NCI-H1436 (cell line): ENCODE measurements around the gene CDKAL1.
A peak's percentile ranks its signal among the peaks of the same experiment; 100 is the strongest.
"Not testable (repeated sequence)": the region's sequence is repeated elsewhere in the genome, so short reads cannot be mapped to it uniquely, and the experiment has no call there.

Experiments used
- DNase-seq: peaks from one replicate; lab custom pipeline; 2025; lab: John Stamatoyannopoulos, UW

The CDKAL1 gene

DNA sequence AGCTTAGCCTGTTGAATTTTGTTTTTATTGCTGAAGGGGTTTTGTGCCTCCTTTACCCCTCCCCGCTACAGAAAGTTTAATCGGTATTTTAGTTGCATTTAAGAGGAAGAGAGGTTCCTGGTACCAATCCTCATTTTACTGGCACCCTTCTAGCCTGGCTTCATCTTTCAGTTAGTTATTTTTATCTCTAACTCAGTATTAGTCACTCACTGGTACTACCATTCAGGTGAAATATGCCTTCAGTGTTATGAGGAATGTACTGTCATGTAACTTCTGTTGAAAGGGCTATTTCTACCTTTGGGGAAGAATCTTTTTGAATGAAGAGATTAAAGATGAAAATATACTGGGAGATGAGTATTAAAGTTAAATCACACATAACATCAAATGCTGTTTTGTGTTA is 211.8 kb downstream of the CDKAL1 start:
- no peak for DNase-seq

DNA sequence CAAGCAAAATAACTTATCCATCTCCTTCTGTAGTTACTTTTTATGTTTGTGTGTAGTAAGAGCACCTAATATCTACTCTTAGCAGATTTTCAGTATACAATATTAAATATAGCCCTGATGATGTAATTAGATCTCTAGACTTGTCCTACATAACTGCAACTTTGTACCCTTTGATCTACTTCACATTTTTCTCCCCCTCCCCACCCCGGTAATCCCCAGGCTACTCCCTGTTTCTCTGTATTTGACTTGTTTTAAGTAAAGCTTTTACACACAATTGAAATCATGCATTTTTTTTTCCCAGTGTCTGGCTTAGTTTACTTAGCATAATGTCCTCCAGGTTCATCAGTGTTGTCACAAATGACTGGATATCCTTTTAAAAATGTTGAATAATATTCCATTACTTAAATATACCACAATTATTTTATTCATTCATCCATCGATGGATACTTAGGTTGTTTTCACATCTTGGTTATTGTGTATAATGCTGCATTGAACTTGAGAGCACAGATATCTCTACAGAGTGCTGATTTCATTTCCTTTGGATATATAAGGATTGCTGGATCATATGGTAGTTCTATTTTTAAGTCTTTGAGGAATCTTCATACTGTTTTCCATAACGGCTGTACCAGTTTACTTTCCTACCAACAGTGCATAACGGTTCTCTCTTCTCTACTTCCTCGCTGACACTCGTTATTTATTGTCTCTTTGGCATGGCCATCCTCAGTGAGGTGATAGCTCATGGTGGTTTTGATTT is 212.7 kb downstream of the CDKAL1 start:
- no peak for DNase-seq

DNA sequence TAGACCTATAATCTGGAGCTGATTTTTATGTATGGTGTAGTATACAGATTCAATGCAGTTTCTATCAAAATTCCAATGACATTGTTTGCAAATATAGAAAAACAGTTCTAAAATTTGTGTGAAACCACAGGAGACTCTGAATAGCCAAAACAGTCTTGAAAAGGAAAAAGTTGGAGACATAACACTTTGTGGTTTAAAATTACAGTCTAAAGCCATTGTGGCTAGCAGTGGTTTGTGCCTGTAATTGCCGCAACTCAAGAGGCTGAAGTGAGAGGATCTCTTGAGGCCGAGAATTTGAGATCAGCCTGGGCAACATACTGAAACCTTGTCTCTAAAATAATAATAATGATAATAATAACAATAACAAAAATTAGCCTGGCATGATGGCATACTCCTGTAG is 213.7 kb downstream of the CDKAL1 start:
- DNase-seq, result no peak

DNA sequence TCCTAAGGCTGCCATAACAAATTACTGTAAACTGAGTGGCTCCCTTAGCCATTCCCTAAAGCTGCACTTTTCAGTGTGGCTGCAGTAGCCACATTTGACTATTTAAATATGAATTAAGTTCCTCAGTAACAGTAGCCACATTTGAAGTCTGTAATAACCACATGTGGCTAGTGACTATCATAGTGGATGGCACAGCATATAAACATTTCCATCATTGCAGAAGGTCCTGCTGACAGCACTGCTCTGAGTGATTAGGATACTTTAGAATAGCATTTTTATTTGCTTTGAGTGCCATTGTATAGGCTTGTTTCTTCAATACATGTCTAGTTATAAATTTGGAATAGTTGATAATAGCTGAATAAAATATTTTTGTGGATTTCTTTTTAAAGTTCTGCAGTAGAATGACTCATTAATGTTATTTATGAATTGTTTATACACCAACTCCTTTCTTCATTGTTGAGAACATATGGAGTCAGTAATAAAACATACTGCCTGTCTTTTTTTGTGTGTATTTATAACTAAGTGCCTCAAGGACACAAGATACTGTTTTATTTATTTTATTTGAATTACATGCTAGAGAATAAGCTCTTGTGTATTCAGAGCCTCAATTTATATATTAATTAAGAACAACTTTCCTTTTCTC is 217.2 kb downstream of the CDKAL1 start:
- no peak for DNase-seq

DNA sequence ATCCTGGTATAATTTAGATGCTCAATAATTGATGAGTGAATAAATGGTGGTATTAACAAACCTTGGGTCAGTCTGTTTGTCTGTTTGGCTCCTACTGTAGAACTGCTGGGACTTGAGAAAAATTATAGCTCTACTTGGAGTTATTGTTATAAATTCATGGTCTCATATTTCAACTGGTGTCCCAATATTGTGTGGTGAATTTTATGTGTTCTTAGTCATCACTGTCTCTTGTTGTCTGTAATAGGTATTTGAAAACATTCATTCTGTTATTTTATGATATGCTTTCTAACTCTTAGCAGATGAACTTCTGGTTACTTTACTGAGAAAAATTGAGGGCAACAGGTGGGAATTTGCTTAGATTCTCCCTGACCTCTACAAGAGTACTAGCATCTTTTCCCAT is 221.4 kb downstream of the CDKAL1 start:
- DNase-seq, result no peak

DNA sequence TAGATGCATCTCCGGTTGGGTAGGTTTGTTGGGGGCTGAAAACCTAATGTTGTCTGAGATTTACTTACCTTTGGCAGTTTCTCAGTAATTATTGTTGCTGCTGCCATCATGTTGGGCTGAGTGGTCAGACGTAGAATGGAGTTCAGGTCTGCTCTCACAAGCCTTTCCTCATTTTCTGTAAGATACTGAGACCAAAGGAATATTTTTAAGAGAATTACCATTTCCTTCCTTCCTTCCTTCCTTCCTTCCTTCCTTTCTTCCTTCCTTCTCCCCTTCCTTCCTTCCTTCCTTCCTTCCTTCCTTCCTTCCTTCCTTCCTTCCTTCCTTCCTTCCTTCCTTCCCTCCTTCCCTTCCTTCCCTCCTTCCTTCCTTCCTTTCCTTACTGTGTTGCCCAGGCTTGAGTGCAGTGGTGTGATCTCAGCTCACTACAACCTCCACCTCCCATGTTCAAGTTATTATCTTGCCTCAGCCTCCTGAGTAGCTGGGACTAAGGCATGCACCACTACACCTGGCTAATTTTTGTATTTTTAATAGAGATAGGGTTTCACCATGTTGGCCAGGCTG is 222.4 kb downstream of the CDKAL1 start:
- DNase-seq, result not testable (repeated sequence)

DNA sequence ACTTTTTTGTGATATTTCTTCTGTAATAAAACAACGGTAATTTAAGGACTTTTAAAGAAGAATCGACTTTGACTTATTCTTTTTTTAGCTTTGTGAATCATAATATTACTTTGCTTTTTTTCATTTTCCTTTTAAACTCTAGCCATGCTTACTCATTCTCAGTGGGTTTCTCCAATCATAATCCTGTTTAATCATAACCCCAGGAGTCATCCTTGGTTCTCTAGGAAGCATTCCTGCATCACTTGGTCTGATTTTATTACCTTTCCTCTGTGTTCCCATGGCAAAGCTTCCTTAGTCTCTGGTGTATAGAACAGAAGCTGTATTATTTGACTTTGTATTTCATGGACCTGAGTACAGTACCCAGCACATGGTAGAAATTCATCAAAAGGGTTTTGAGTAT is 223.5 kb downstream of the CDKAL1 start:
- no peak for DNase-seq

DNA sequence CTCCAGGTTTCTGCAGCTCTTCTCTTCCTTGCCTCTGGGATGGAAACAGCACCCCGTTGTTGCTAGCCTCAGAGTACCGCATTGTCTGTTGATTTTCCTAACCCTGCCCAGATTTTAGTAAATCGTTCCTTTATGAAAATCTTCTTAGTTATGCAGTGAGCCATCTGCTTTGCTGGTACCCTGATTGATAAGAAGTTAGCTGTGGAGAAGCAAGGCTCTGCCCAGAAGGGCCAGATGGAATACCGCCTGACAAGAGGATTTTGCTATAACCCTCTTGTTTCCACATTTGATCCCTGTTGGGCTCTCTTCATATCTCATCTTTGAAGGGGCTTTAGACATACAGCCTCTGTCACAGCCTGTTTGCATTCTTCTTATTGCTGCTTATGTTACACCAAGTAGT is 229.0 kb downstream of the CDKAL1 start:
- no peak for DNase-seq

DNA sequence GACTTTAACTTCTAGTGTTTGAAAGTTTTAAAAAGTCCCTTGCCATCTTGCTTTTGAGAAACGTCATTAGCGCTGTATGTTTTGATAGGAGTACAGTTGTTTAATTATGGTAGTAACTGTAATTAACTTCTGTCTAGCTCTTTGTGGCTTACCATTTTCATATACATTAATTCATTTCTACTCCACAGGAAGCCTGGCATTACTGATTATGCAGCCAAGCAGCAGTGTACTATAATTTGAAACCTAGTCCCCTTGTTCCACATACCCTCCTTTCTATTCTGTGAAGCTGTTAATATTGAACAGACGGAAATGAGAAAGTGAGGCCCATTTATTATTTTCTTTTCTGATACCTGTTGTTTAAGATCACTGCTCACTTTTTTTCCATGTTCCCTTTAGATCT is 235.4 kb downstream of the CDKAL1 start:
- no peak for DNase-seq

DNA sequence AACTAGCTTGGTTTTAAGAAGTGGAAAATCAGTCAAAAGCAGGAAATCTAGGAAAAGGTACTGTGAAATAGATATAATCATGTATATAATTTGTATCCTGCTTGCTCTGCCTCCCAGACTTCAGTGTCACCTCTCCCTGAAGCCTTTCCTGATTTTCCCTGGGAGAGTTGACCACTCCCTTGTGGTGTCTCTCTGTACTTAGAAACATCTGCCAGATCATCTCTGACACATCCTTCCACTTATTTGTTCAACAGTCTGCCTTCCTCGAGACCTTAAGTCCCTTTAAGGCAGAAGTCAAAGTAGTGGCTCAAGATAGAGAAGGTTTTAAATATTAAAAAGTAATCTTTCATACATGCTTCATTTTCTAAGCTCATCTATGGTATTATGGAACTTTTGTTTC is 236.5 kb downstream of the CDKAL1 start:
- DNase-seq, result no peak

DNA sequence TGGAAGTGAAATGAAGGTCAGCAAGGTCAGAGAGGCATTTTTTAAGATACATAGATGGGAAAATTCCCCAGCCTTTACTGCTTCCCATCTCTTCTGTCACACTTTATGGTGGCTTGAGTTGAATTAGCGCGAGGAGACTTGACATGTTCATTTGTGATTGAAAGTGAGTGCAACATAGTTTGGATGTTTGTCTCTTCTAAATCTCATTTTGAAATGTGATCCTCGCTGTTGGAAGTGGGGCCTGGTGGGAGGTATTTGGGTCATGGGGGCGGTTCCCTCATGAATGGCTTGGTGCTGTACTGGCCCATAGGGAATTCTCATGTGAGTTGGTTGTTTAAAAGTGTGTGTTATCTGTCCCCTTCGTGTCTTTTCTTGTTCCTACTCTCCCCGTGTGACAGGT is 237.2 kb downstream of the CDKAL1 start:
- no peak for DNase-seq

DNA sequence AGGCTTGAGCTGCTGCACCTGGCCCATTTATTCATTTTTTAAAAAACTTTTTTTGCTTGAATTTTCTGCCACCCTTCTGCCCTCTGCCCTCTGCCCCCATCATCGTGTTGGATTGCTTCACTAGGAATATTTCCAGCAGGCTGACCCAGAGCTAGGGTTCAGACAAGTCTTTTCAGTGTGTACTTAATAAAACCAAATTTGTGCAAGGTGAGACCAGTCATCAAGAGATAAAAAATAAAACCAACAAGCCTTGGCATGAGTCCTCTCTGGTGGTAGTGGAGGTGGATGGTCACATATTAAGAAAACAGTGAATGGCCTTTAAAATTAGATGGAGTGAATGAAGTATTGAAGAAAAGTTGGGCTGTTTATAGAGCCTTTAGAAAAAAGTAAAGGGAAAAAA is 239.6 kb downstream of the CDKAL1 start:
- no peak for DNase-seq

DNA sequence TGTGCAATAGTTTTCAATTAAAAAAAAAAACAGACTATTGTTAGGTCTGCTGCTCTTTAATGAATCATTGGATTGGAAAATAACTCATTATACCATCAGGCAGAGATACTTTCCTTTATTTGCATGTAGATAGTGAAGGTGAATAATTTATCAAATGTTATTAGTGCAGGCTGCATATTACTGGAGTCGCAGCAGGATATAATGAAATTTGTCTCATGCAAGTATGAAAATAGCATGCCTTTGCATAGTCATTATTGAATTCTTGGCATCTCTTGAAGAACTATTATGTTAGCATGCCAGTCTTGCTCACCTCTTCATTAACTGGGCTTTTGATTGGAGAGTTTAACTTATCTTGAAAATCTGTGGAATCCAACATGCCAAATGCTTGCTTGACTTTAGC is 241.7 kb downstream of the CDKAL1 start:
- no peak for DNase-seq

DNA sequence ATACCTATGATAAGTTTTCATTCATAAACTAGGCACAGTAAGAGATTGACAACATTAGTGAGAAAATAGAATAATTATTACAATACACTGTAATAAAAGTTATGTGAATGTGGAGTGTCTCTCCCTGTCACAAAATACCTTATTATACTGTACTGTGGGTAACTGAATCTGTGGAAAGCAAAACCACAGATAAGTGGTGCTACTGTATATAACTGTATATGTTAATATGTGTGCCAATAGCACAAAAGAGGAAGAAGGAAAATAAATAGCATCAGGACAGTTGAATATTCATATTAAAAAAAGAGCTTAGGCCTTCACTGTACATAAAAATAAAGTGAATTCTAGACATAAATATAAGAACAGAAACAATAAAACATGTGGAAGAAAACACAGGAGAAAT is 243.5 kb downstream of the CDKAL1 start:
- DNase-seq, result no peak

DNA sequence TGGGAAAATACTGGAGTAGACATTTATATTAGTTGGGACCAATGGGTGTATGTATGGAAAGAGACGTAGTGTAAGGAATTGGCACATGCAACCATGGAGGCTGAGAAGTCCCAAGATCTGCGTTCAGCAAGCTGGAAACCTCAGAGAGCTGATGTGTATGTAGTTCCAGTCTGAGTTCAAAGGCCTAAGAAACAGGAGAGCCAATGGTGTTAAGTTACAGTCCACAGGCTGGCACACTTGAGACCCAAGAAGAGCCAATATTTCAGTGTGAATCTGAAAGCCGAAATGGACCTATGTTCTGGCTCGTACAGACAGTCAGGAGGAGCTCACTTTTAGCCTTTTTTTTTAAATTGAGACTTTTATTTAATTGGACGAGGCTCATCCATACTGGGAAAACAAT is 244.2 kb downstream of the CDKAL1 start:
- DNase-seq, result no peak

DNA sequence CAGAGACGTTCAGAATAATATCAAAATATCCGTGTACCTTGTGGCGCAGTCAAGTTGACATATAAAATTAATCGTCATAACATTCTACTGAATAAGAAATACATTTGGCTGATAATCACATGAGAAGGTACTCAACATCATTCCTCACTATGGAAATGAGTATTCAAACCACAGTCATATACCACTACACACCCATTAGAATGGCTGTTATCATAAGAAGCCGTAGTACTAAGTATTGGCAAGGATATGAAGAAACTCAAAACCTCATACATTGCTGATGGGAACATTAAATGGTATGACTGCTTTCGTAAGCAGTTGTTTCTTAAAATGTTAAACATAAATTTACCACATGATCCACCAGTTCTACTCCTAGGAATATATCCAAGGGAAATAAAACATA is 244.7 kb downstream of the CDKAL1 start:
- no peak for DNase-seq

DNA sequence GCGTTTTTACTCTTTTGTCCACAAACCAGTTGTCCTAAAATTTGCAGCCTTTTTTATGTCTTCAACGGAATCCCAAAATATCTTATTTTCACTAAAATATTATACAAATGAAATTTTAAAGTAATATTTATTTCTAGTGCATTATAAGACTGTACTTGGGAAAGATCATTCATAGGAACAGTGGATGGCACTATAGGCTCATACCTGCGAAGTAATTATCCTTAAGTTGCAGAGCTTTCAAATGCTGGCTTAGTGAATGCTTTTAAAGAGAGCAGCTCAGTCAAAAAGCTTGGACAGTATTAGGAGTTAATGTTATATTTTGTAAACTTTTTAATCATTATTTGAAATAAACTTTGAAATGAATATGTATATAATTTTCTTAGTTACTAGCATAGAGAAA is 254.9 kb downstream of the CDKAL1 start:
- DNase-seq, result peak; percentile 37

DNA sequence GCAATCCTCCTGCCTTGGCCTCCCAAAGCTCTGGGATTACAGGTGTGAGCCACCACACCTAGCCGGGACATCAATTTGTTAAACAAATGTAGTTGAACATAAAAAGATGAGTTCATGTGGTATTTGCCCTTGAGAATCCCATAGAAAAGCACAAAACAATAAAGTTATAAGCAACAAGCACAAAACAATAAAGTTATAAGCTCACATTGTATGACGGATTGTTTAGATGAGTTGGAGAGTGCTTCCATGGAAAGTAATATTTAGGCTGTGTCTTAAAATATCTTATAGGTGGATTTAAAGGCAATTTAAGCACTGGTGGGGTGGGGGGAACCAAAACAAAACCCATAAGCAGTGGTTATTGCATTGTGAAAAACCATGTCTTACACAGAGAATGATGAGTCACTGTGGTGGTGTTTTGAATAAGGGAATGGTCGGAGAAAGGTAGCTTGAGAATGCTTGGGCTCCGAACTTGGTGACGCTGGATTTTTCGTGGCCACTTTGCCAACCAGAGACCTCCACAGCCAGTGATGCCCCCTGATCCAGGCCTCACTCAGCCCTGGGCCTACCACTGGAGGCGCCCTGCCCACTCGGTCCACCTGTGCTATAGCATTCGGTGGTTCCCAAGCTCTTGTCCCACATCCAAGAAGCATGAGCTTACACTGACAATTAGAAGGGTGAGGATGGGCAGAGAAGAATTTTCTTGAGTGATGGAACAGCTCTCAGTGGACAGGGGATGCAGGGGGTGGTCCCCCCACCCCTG is 256.0 kb downstream of the CDKAL1 start:
- no peak for DNase-seq

DNA sequence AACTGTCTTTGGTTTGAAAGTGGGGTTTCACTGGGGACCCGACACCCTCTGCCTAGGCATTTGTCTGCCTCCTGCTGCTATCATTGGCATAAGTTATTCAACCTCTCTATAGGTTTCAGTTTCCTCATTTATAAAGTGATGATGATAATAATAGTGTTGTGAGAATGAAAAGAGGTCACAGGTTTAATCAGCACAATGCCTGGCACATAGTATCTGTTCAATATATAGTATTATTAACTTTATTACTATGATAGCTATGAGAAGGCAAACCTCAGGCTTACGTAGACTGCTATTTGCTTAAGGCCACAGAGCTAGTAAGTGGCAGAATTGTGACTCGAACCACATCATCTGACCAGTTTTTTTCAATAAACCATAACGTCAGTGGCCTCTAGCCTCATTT is 256.8 kb downstream of the CDKAL1 start:
- DNase-seq, result no peak

DNA sequence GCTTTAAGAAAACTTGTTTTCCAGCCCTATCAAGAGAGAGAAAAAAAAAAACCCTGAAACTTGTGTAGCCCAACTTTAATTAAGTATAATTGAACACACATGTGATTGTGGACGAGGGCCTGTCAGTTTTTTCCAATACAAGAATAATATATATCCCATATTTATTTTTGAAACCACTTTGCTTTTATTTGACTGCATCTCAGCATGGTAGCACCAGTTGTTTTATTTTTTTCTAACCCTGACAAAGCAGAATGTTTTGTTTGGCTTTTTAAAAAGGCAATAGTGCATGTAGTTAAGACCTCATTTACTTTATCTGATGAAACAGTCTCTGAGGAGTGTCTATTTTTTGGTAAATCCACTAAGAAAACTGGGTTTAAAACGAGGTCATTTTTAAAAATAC is 257.7 kb downstream of the CDKAL1 start:
- DNase-seq, result no peak

DNA sequence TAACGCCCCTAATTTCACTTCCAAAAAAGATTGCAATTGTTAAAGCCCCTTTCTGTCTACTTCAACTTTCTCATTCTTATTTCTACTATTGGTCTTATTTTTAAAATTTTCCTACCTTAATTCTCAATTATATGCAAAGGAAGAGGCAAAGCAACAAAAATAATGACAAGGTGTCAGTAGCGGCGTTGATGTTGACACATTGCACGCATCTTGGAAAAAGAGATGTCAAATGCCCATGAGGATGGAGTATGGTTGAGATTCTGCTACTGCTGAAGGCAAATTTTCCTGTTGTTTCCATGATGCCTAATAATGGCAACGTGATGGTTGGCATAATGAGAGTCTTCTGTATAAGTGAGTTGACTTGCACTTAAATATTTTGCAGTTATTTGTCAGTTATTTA is 258.9 kb downstream of the CDKAL1 start:
- DNase-seq, result no peak

DNA sequence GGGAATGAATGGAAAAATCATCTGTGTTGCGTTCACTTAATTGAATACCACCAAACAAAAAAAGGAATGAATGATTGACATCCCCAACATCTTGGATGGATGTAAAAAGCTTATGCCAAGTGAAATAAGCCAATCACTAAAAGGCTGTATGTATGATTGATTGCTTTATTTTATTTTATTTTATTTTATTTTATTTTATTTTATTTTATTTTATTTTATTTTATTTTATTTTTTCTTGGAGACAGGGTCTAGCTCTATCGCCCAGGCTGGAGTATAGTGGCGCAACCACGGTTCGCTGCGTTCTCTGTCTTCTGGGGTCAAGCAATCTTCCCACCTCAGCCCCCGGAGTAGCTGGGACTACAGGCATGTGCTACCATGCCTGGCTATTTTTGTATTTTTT is 263.3 kb downstream of the CDKAL1 start:
- no peak for DNase-seq

DNA sequence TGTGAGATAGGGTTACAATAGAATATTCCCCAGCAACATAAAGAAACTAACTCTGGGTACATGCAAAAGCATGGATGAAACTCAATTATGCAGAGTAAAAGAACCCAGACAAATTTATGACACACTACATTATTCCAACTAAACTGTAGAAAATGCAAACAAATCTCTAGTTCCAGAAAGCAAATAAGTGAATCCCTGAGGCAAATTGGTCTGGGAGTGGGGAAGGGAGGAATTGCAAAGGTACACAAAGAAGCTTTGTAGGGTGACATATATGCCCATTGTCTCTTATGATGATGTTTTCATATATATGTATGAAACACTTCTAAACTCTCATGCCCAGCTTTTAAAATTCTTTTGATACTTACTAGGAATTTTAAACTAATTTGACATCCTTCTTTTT is 266.0 kb downstream of the CDKAL1 start:
- DNase-seq, result no peak
